Left ventricle myocardium inferior (tissue), 1 donor: ENCODE data around the gene PKNOX2. TPM values are rescaled to one million over a fixed set of nuclear protein-coding genes. Genes with fewer than 3 reads are reported as not detected.
A peak's percentile ranks its signal among the peaks of the same experiment; 100 is the strongest.

Experiments
- DNase-seq: peaks from one replicate; pipeline ENCODE4 v3.0.0-alpha.2; 2020
- H3K27ac ChIP-seq: fragments of 200-600 bp; replicated peaks from 2 replicates; pipeline ENCODE4 v1.8.0; 2021
- H3K27me3 ChIP-seq: fragments of 200-600 bp; 2 replicates; pipeline ENCODE4 v1.8.0; 2021; ENCODE audit warnings: low read depth
- H3K36me3 ChIP-seq: fragments of 200-600 bp; 2 replicates; pipeline ENCODE4 v1.8.0; 2021
- H3K4me1 ChIP-seq: fragments of 200-600 bp; 2 replicates; pipeline ENCODE4 v1.8.0; 2021
- H3K4me3 ChIP-seq: fragments of 200-600 bp; 2 replicates; pipeline ENCODE4 v1.8.0; 2021; ENCODE audit warnings: mild to moderate bottlenecking, moderate library complexity
- H3K9me3 ChIP-seq: fragments of 200-600 bp; replicated peaks from 2 replicates; pipeline ENCODE4 v1.8.0; 2021
- intact Hi-C: fragments of 100-400 bp; cut with micrococcal nuclease; formaldehyde crosslinking; loops from one replicate; pipeline ENCODE4 v1.11.0; 2022
- total RNA-seq: library from RNA; stranded (reverse); fragmentation: NEBNext Ultra II Directional; extraction: Animal tissue kit (Norgen Biotek cat#: 25700); gene quantifications from one replicate; pipeline ENCODE4 v1.2.1, GENCODE V29; 2021
- TF ChIP-seq, protein P1 (sequence below): fragments of 200-600 bp; IDR thresholded peaks from 2 replicates; pipeline ENCODE4 v1.8.0; 2021; ENCODE audit warnings: antibody characterized with exemption, mild to moderate bottlenecking, borderline replicate concordance
- donor health status: DM: no; HTN: yes; CAD: no; lungs with severe emphysema.

Gene PKNOX2
- total RNA-seq, 1 donor from 2014 or later = 6.2 TPM

DNA sequence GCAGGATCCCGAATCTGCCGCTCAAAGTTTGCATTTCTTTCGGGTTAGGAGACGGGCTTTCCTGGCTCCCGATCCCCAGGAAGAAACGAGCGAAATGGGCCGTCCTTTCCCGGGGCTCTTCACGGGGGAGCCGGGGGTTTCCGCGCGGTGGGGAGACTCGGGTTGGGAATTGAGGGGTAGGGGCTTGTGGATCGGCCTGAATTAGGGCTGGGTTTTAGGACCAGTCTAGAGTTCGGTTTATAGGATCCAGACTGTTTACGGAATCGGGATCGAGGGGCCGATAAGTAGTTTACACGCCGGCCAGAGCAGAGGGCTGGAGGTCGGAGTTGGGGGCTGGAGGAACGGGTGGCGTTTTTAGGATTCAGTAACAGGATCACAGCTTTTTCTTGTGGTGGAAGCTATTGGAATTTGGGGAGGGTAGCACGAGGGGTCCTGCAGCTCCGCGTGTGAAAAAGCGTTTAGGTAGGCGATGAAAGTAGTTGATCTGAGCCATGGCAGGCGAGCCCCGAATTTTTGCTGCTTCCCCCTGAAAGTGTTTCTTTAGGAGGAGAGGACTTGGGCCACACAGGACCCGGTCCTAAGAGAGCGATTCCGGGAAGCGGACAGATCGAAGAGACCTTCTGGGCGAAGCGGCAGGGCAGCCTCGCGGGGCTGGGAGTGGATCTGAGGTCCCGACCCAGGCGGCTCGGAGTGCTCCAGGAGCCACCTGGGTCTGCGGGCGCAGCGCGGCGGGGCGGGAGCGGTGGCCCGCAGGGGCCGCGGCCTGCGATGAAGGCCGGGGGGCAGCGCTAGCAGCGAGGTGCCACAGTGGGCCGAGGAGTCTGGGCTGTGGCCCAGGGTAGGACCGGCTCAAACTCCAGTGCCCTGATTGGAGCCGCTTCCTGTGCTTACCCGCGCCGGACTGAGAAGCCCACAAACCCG lies 1.6 kb downstream of the PKNOX2 start:
- Histone ChIP-seq H3K27ac (peak overlapping the region; percentile 87), H3K36me3 (no peaks in the 10 kb centered on the region), H3K4me1 (peaks cover 70% of the 10 kb centered on the region), H3K9me3 (no peaks in the 10 kb centered on the region), H3K27me3 (peaks cover 33% of the 10 kb centered on the region), H3K4me3 (peak overlapping the region; percentile 83)
- intact Hi-C loops = no loop called here
- peak; percentile 24 for DNase-seq
- TF ChIP-seq, protein P1, sequence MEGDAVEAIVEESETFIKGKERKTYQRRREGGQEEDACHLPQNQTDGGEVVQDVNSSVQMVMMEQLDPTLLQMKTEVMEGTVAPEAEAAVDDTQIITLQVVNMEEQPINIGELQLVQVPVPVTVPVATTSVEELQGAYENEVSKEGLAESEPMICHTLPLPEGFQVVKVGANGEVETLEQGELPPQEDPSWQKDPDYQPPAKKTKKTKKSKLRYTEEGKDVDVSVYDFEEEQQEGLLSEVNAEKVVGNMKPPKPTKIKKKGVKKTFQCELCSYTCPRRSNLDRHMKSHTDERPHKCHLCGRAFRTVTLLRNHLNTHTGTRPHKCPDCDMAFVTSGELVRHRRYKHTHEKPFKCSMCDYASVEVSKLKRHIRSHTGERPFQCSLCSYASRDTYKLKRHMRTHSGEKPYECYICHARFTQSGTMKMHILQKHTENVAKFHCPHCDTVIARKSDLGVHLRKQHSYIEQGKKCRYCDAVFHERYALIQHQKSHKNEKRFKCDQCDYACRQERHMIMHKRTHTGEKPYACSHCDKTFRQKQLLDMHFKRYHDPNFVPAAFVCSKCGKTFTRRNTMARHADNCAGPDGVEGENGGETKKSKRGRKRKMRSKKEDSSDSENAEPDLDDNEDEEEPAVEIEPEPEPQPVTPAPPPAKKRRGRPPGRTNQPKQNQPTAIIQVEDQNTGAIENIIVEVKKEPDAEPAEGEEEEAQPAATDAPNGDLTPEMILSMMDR = no peak

GRCh38 chr11:125166764-125167291 lies 2.3 kb downstream of the PKNOX2 start:
- Histone ChIP-seq H3K27ac (peak overlapping the region; percentile 87), H3K4me1 (peaks cover 75% of the 10 kb centered on the region), H3K27me3 (peaks cover 39% of the 10 kb centered on the region), H3K4me3 (peak overlapping the region; percentile 83), H3K36me3 (no peaks in the 10 kb centered on the region), H3K9me3 (no peaks in the 10 kb centered on the region)
- no peak for DNase-seq
- intact Hi-C loops = no loop called here
- TF ChIP-seq, protein P1 = no peak

DNA sequence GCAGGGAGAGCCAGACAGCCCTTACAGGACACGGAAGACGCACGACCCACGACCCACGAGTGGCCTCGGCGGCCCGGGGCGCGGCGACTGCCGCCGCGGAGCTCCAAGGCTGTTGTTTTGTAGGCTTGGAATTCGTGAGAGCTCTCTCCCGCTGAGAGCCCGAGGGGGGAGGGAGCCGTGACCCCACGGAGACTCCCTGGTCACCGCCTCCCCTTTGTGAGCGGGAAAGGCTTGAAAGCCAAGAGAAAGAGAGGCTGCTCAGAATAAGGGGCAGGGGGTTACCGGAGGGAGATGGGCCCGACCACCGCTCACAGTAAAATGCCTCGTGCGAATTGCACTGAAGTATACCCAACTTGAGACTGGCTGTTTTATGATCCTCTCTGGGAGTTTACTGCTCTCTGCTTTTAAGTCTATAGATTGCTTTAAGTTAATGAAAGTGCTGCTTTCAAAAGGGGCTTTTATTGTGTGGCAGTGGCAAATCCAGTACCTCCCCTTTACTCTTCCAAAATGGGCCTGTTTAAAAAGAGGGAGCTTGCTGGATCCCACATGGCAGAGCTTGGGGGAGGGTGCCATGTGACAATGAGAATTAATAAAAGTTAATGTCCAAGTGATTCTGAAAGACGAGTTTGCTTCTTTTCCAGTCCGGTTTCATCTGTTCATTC lies 2.9 kb downstream of the PKNOX2 start:
- Histone ChIP-seq H3K4me1 (peaks cover 75% of the 10 kb centered on the region), H3K9me3 (no peaks in the 10 kb centered on the region), H3K36me3 (no peaks in the 10 kb centered on the region), H3K27ac (peak overlapping the region; percentile 87), H3K27me3 (peaks cover 43% of the 10 kb centered on the region), H3K4me3 (peak overlapping the region; percentile 83)
- DNase-seq = peak; percentile 33
- TF ChIP-seq, protein P1 = no peak
- intact Hi-C loops = no loop called here

DNA sequence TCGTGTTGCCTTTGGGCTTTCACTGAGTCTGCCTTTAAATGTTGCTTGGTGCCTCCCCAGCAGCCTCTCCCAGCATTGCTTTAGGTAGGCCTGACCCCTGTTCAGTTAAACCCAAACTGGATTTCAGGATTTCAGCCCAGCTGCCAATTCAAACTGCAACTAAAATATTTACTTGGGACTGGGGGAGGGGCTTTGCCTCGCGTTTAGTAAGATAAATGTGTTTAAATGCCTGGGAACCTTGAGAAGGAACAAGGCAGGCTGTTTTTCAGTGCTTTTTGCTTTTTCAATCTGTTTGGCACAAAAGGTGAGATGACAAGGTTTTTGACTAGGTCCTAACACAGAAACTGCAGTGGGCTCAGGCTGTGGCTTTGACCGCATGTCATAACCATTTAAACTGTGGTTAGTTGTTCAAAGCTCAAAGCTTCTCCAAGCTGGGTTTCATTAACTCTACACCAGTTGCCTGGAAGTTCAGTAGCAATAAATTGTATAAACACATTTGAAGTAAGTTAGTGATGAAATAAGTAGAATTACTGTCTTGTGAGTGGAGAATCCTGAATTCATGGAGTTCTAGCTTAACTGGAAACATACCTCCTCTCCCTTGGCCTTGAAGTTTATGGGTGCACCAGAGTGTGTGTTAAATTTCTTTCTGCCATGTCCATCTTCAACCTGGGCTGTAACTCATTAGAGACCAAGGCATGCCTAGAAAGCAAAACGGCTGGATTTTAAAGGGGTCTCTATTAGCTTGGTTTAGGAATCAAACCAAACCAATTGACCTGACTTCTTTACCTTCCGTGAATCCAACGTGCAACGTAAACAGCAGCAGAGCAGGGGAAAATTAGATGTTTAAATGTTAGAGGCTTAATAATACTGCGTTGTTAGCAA lies 3.6 kb downstream of the PKNOX2 start:
- no peaks in the 10 kb centered on the region for H3K36me3 ChIP-seq
- H3K9me3 ChIP-seq = no peaks in the 10 kb centered on the region
- H3K27ac ChIP-seq = peak overlapping the region; percentile 87
- intact Hi-C loops = no loop called here
- H3K4me3 ChIP-seq = peak overlapping the region; percentile 83
- H3K27me3 ChIP-seq = peaks cover 40% of the 10 kb centered on the region
- TF ChIP-seq, protein P1 = no peak
- peaks cover 75% of the 10 kb centered on the region for H3K4me1 ChIP-seq
- DNase-seq = no peak
